ENCODE results near the gene TBC1D14.

- TF ChIP-seq CTCF (conservative IDR thresholded peaks at IDR 0.05) (no peak), ZFX (IDR thresholded peaks at IDR 0.05) (no peak)
Observed at GRCh38 chr4:7026107-7026506, 116.5 kb downstream of the TBC1D14 start.
